ENCODE results near the gene TMEM127.
"Not testable (repeated sequence)": the region's sequence is repeated elsewhere in the genome, so short reads cannot be mapped to it uniquely, and the experiment has no call there.

TMEM127 gene

DNA sequence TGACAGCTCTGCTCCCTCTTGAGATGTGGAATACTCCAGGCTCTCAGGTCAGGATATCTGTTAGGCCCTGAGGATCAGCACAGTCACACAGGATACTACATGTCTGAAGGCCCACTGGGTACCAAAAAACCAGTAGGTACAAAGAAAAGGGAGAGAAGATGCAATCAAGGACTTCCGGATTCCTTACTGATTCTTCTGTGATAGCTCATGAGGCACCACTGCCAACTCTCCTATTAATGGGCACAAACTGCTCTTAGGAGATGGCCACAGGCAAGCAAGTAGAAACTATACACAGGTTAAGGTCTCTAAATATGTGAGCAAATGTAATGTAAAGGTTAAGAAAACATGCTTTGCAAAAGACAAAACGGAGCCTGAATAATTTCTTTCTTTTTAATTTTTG is 3.5 kb downstream of the TMEM127 start:
- DNase-seq = no peak

DNA sequence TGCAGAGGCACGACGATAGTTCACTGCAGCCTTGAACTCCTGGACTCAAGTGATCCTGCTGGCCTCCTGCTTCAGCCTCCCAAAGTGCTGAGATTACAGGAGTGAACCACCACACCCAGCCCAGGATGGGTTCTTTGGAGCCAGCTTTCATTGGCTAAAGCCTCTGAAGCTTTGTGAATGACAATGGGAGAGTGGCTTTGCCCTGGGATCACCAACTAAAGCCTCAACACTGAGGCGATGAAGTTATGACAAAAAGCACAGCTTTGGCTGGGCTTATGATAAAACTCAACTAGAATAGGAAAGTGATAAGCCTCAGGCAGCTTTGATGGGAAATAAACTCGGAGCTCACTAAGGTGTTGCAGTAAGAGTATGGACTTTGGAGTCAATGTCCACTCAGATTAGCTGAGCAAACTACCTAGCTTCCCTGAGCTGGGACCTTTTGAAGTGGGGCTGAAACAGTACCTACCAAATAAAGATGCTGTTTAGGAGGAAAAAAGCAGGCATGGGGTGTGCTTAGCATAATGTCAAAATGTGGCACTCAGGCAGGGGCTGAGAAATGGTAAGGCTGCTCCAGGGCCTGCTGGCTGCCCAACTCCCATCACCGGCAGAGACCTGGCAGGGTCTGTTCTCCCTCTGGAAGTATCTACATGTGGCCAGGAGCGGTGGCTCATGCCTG is 4.3 kb downstream of the TMEM127 start:
- no peak for DNase-seq

DNA sequence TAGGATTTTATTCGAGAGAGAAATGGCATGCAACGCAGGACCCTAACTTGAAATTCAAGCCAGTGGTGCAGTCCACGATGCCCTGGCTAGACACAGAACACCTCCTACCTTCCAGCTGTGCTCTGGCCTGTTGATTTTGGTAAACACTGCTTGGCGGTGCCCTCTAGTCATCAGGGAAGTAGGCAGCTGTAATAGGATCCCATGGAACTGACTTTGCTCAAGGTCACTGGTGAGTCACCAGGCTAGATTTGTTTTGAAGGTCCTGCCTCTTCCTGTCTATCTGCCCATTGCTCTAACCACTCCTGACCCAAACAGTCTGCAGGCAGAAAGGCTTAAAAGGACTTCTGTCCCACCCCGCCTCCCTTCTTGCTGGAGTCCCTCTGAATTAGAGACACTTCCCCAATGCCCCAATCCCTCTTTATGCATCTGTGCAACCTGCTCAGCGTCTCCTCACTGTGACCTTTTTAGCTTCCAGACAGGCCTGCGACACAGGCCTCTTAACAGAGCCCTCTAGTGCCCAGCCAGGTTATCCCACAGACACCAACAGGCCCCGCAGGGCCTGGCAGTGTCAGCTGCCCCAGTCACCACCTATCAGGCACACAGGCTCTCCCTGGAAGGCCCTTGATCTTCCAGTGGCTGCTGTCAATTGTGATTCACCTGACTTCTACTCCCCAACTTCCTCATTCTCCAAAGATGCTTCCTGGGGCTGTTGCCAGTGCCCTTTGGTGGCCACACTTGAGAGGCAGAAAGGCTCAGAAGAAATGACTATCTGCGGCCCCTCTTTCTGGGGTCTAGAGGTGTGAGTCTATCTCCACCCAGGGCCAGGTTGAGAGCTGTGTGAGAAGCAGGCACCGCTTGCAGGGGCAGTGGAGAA is 5.2 kb downstream of the TMEM127 start:
- peak; percentile 54 for DNase-seq

DNA sequence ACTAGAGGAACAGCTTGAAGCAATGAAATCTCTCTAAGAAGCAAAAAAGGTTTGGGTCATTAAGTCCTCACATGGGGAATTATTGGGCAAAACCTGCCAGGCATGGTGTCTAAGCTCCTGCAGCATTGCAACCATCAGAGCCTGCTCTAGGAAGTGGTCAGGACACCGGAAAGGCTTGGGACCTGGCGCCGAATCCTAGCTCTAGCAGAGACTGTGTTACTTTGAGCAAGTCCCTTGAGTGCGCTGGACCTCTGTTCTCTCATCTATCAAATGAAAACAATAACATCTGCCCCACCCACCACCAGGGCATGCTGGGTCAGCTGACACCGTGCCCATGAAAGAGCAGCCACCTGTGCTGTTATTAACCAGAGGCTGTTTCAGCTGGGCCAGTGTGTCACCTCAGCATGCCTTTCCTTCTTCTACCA is 6.3 kb downstream of the TMEM127 start:
- no peak for DNase-seq

DNA sequence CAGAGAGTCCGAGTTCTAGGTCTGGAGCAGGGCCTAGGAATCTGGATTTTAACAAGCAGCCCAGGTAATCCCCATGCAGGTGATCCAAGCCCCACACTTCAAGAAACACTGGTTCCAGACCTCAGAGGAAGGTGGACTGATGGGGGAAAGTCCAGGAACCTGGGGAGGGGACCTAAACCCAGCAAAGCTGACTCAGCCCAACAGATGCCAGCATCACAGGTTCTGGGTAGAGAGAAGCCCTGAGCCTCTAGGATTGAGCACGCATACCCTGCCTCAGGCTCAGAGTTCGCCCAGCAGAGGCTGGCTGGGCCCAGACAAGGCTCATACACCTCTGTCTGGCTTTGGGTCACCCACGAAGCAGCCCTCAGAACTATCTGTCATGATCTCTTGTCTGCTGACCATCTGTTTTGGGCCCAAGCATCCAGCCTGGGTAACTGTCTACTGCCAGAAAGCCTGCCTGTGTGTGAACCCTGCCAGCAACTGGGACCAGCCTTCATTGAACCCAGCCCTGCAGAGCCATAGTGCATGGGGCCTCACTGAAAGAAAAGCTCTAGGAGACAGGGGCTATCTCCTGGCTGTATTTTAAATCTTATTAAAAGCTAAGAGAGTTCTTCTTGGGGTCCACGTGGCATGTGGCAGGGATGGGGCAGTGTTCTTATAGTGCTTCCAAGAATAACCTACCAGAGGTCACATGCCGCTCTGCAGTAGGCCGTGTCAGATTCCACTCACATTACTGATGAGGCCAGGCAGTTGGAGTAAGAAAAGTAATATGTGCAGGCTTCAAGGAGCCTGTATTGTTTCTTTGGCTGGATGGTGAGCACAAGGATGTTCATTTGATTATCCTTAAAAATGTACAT is 7.4 kb downstream of the TMEM127 start:
- DNase-seq = no peak

DNA sequence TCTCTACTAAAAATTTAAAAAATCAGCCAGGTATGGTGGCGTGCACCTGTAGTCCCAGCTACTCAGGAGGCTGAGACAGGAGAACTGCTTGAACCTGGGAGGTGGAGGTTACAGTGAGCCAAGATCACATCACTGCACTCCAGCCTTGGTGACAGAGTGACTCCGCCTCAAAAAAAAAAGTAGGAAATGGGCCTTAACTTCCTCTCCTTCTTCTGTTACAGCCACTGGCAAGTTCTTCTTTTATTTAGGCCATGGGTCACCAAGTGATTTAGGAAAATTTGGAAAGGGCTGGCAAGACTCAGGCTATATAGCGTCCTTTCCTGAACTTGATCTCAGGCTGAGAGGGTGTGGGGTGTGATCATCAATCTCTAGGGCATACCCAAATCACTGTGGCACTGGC is 8.1 kb downstream of the TMEM127 start:
- DNase-seq = not testable (repeated sequence)

DNA sequence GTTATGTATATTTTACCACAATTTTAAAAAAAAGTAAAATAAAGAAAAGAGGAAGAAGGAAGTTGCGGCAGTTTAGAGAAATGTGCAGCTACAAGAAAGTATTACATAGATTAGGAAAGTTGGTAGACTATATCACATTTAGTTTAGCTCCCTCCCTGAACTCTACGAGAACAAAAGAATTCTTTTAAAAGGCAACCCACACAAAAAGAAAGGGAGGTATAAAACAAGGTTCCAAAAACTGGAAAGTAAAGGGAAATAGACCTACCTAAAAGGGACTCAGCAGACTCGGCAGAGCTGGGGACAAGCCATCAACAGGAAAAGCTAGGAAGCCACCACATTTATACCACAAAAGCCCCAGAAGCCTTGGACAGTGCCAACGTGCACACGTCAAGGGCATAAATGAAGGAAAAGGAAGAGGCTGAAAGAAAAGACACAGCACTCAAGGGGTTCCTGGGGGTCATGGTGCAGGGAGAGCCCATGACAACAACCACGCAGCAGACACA is 9.1 kb downstream of the TMEM127 start:
- DNase-seq = no peak

DNA sequence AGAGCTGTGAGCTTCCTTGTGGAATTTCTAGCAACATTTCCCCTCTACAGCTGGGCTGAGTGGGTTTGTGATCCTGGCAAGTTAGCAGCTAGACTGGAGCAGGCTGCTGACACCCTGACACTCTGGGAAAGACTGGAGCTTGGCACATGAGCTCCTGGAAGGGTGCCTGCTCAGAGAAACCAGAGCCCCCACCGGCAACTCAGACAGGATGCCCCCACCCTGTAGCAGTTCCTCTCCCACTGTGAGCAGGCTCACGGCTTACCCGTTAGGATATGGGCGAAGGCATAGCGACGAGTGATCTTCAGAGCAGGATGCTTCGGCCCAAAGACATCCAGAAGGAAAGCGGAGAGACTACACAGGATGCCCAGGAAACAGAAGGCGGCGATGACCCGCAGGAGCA is 11.2 kb downstream of the TMEM127 start:
- DNase-seq = no peak

DNA sequence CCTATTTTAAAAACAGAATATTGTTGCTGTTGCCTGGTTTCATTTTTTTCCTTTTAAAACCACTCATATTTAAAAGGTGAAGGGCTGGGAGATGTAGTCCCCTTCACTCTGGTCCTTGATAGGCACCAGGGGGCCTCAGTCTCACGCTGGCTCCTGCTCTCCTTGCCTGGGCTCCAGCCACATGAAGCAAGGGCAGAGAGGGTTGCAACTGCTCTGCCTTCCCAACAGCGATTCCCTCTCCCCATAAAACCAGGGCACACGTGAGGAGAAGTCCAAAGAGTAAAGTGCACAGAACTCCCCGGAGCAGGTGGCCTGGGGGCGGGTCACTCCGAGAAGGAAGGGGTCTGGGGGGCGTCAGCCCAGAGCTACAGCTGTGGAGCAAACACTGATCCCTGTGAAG is 12.8 kb downstream of the TMEM127 start:
- DNase-seq = no peak

DNA sequence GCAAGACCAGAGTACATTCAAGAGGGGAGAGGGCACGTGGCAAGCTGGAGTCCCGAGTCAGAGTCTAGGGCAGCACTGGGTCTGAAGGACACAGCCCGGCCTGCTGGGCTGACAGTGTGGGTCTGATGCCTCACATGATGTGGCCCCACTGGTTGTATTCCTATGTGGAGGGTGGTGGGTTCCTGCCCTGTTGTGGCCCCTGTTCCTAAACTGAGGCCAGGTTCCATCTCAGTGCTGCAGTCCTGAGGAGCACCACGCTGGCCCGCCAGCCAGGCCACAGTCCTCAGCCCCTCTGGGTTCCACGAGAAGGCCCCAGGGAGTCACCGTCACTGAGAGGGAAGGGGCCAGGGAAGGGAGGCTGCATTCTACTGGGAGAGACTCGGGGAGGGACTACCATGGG is 13.3 kb downstream of the TMEM127 start:
- no peak for DNase-seq

DNA sequence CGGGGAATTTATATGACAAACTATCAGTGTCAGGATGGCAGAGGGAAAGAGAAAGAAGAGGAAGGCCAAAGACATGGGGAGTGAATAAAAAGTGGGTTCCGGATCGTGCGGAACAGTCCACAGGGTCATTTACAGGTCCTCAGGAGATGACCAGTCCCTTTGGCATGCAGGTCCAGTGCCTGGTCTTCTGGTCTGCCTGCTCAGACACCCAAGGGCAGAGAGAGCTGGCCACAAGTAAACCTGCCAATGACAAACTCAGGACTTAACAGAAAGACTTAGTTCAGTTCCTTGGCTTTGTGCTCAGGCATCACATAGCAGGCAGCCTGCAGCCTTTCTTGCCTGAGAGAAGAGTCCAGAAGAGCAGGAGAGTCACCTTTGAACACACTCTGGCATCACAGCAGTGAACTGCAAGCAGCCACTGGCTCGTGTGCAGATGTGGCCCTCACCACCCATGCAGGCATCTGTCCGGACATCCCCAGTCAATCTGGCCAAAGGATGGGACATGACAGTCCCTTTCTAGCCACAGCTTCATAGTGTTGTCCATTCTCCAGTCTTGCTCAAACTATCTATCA is 14.0 kb downstream of the TMEM127 start:
- no peak for DNase-seq

DNA sequence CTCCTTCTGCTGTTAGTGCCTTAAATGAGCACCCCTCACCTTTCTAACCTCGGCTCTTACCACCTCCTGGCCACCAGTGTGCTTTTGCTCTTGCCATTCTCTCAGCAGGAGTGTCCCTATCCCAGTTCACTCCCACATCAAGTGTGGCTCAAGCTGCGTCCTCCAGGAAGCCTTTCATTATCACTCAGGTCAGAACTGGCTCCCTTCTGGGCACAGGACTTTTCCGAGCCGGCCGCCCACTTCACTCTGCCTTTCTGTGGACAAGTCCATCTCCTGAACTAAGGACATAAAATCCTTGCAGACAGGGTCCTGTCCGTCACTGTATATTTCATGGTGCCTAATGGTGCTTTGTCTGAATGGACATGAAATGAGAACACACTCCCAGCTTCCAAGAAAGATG is 15.6 kb downstream of the TMEM127 start:
- no peak for DNase-seq

DNA sequence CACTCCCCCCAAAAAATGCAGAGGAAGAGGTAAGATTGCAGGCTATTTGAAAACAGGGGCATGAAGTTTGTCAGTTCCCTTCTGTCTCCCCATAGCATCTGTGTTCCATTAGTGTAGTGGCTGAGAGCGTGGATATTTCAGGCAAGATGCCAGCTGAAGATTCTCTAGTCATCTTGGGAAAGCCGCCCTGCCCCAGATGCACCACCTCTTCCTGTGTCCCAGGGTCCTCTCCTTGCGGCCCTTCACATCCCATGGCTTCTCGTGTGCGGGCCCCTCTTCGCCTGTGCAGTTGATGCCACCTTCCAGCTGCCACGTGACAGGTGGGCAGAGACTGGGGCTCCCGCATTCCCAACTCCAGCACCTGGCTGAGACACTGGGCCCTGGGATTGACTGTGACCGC is 16.1 kb downstream of the TMEM127 start:
- DNase-seq = no peak

DNA sequence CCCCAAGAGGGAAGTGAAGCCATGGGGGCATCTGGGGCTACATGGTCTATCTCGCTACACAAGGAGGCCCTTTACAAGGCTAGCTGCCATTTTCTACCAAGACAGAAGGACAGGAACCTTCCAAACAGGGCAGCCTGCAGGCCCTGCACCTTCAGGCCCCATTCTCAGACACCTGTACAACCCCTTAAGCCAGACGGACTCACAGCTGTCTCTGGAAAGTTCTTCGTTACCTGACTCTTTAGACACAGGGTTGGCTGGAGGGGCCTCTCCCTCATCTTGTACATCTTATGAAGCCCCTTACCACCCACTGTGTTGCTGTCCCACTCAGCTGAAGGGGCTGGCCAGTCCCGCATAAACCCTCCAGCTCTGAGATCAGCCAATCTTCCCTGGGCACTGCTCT is 17.2 kb downstream of the TMEM127 start:
- DNase-seq = no peak

DNA sequence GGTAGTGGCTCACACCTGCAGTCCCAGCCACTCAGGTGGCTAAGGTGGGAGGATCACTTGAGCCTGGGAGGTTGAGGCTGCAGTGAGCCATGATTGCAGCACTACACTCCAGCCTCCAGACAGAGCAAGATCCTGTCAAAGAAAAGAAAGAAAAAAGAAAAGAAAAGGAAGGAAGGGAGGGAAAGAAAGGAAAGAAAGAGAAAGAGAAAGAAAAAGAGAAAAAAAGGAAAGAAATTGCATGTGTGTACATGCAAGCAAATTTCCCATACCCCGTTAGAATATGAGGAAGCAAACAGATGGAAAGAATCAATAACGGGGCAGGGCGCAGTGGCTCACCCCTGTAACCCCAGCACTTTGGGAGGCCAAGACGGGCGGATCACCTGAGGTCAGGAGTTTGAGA is 17.9 kb downstream of the TMEM127 start:
- no peak for DNase-seq

DNA sequence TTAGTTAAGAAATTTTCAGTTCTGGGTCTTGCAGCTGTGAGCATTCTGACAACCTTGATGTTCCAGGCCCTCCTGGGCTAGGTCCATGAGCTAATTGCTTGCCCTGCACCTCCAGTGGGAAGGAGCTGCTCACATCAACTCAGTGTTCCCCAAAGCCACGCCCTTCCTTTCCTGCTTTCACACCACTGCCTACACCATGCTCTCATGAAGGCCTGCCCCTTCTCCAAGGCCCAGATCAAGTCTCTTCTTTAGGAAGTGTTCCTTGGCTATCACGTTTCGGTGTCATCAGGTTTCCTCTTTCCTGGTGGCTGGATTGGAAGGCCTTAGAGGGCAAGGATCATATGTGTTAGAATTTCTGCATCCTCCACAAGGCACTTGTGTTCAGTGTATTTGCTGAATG is 18.8 kb downstream of the TMEM127 start:
- peak; percentile 40 for DNase-seq

DNA sequence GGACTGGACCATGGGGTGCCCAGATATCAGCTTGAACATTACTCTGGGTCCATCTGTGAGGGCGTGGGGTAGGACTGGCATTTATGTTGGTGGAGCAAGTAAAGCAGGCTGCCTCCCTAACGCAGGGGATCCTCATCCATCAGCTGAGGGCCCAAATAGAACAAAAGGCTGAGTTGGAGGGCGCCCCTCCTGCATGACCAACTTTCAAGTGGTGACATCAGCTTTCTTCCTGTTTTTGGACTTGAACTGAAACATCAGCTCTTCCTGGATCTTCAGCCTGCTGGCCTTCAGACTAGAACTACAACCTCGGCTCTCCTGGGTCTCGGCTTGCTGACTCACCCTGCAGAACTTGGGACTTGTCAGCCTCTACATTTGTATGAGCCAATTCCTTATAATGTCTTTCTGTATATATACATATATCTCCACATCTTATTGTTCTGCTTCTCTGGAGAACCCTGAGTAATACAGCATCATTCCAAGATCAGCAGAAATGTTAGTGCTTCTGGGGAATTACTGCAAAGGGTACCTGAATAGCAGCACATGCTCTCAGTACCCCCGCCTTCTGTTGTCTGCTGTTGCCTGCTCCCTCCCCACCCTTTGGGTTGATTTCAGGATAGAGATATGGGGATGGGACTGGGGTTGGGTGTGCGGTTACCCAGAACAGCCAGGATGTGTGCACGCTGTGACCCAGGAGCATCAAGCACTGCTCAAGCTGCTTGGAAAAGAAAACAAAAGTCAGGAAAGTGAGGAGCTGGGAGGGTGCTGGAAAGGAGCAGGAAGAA is 20.0 kb downstream of the TMEM127 start:
- no peak for DNase-seq

DNA sequence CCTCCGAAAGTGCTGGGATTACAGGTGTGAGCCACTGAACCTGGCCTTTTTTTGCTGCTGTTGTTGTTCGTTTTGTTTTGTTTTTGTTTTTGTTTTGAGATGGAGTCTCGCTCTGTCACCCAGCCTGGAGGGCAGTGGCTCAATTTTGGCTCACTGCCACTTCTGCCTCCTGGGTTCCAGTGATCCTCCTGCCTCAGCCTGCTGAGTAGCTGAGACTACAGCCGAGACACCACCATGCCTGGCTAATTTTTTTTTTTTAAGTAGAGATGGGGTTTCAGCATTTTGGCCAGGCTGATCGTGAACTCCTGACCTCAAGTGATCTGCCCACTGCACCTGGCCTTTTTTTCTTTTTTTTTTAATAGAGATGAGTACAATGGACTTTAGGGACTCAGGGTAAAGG is 22.0 kb downstream of the TMEM127 start:
- DNase-seq = no peak

DNA sequence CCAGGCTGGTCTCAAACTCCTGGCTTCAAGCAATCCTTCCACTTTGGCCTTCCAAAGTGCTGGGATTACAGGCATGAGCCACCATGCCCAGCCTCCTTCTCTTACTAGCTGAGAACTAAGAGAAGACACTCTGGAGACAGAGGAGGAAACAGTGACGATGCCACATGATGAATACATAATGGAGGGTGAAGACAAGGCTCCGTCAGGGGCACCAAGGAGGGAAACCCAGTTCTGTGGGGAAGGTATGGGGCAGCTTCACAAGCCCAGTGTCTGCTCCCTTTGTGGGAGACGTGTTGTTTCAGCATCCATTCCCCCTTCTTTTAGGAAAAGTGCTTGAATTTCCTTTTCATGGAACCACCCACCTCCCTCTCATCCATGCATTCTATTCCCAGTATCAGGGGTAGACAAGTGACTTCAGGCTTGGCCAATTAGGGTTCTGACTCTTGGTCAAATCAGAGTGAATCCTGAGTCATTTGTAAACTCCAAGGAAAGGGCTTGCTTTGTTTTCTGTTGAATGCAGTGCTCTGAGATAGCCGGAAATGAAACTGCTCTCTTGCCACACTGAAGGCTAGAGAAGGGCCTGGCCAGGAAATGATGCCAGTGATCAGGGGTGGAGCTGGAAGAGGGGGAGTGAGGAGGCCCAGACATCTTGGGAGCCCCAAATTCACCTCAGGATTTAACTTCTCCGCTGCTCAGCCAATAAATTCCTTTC is 23.7 kb downstream of the TMEM127 start:
- no peak for DNase-seq

DNA sequence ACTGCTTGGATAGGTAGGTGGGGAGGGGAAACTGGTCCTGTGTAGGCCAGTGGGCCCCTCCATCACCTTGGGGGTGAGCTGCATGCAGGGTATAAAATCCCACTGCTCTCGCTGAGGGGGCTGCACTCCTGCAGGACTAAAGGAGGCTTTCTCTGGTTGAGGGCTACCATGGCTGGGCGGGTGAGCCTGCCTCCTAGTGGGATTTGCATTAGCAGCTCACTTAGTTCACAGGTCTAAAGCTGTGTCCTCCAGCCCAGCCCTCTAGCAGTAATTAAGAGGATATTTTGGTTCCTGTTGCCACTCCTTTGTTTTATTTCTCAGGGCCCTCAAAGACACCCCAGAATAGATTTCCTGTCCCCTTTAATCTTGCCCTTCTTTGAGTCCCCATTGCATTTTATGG is 24.6 kb downstream of the TMEM127 start:
- no peak for DNase-seq

DNA sequence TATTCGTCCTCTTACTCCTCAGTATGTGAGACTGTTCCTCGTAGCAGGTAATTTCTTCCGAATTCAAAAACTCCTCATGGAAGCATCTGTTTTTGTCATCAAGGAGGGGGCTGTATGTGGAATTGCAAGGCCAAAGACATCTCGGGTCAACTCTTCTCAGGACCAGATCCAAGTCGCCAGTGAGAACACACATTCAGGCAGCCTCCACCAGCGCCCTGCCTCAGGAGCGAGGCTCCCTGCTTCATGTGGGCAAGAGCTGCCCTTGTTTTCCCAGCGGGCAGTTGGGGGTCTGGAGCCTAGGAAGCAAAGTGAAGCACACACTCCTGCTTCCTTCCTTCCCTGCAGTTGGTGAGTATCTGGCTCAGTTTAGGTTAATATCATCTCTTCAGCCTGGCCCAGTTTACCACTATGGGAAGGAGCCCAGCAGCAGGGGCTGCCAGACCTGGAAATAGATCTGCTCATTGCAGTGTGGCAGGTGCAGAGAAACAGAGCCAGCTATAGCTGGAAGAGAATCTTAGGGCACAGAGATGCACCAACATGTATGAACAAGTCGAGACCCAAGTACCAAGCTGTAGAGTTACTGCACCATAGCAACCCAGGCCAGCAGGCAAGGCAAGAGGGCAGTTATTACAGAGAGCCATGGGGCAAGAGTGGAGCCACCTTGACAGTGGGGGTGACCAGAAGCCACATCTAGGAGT is 25.3 kb downstream of the TMEM127 start:
- peak; percentile 62 for DNase-seq
